GM10266 (cell line): ENCODE measurements around the gene E2F6.

Source experiments
- DNase-seq: peaks from one replicate; pipeline ENCODE4 v3.0.0; 2012; ENCODE audit errors: extremely low spot score
- CTCF ChIP-seq: IDR thresholded peaks from 2 replicates; pipeline ENCODE4 v1.5.1; 2012; ENCODE audit warnings: mild to moderate bottlenecking, low read depth; ENCODE audit not compliant: control insufficient read depth, insufficient read depth; ENCODE audit errors: missing control alignments

The E2F6 gene

GRCh38 chr2:11481789-11482472 lies 16.0 kb upstream of the E2F6 start:
- DNase-seq, result no peak
- no peak for TF ChIP-seq CTCF

- DNase-seq, result no peak
- no peak for TF ChIP-seq CTCF
Measured at GRCh38 chr2:11481426-11481788, 15.4 kb upstream of the E2F6 start.

- TF ChIP-seq CTCF, result no peak
- DNase-seq, result no peak
Measured at GRCh38 chr2:11480859-11481258, 14.9 kb upstream of the E2F6 start.

GRCh38 chr2:11480406-11480805 lies 14.4 kb upstream of the E2F6 start:
- DNase-seq, result no peak
- no peak for TF ChIP-seq CTCF

- no peak for DNase-seq
- no peak for TF ChIP-seq CTCF
Measured at GRCh38 chr2:11478899-11479605, 13.1 kb upstream of the E2F6 start.

GRCh38 chr2:11477994-11478393 lies 12.0 kb upstream of the E2F6 start:
- DNase-seq, result peak; percentile 75
- TF ChIP-seq CTCF, result peak; percentile 85
